ENCODE results near the gene CDKN2B. TPM values are rescaled to one million over a fixed set of nuclear protein-coding genes. Genes with fewer than 3 reads are reported as not detected.

Gene CDKN2B
- total RNA-seq, 4 donors from 2014 or later: 0.83 to 11.8 (median 2.9) TPM

DNA sequence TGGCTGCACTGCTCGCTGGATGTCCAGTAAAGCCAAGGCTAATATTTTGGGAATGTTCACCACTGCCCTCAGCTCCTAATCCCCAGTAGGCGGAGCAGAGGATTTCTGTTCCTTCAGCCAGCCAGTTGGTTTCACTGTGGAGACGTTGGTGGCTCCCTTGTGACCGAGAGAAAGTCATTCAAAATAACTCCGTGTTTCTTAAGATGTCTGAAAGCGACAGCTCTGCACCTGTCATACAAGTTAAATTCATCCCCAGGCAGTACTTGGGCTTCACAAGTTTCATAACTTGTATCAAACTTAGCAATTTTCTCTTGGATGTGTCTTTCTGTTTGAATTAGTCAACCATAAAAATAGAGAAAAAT, 382 bp upstream of the CDKN2B start:
- DNase-seq: no peak
- Histone ChIP-seq H3K4me3 (peak overlapping the region; percentile 58 to 59), H3K9me3 (no peaks in the 10 kb centered on the region), H3K36me3 (no peaks in the 10 kb centered on the region), H3K4me1 (no peaks in the 10 kb centered on the region), H3K27ac (peak overlapping the region in 1 of 2 donors; percentile 86), H3K27me3 (peaks cover 0 to 8% of the 10 kb centered on the region in 2 donors)
- intact Hi-C loops (cut with DNase I; ENCODE audit: low total_unique reads): no loop called here
- TF ChIP-seq POLR2A (IDR thresholded peaks at IDR 0.05) (no peak), CTCF (IDR thresholded peaks at IDR 0.05) (no peak)

- intact Hi-C loops (cut with DNase I; ENCODE audit: low total_unique reads): no loop called here
- H3K27me3 ChIP-seq: peaks cover 0 to 8% of the 10 kb centered on the region in 2 donors
These were observed 755 bp downstream of the CDKN2B start for GRCh38 chr9:22008384-22008716.

GRCh38 chr9:22005702-22006606, 3.2 kb downstream of the CDKN2B start:
- intact Hi-C loops (cut with DNase I; ENCODE audit: low total_unique reads): no loop called here
- peaks cover 0 to 8% of the 10 kb centered on the region in 2 donors for H3K27me3 ChIP-seq
- H3K9me3 ChIP-seq: no peaks in the 10 kb centered on the region
- no peak overlapping the region for H3K4me3 ChIP-seq
- no peak overlapping the region for H3K27ac ChIP-seq
- DNase-seq: no peak
- no peaks in the 10 kb centered on the region for H3K4me1 ChIP-seq
- TF ChIP-seq CTCF (IDR thresholded peaks at IDR 0.05): no peak
- no peak for TF ChIP-seq POLR2A (IDR thresholded peaks at IDR 0.05)
- H3K36me3 ChIP-seq: no peaks in the 10 kb centered on the region

More at GRCh38 chr9:22008384-22008716, 755 bp downstream of the CDKN2B start:
- no peaks in the 10 kb centered on the region for H3K36me3 ChIP-seq
- peak overlapping the region; percentile 58 to 59 for H3K4me3 ChIP-seq
- no peaks in the 10 kb centered on the region for H3K9me3 ChIP-seq
- no peaks in the 10 kb centered on the region for H3K4me1 ChIP-seq
- H3K27ac ChIP-seq: peak overlapping the region; percentile 77 to 86
- DNase-seq: no peak
- no peak for TF ChIP-seq CTCF (IDR thresholded peaks at IDR 0.05)
- no peak for TF ChIP-seq POLR2A (IDR thresholded peaks at IDR 0.05)

DNA sequence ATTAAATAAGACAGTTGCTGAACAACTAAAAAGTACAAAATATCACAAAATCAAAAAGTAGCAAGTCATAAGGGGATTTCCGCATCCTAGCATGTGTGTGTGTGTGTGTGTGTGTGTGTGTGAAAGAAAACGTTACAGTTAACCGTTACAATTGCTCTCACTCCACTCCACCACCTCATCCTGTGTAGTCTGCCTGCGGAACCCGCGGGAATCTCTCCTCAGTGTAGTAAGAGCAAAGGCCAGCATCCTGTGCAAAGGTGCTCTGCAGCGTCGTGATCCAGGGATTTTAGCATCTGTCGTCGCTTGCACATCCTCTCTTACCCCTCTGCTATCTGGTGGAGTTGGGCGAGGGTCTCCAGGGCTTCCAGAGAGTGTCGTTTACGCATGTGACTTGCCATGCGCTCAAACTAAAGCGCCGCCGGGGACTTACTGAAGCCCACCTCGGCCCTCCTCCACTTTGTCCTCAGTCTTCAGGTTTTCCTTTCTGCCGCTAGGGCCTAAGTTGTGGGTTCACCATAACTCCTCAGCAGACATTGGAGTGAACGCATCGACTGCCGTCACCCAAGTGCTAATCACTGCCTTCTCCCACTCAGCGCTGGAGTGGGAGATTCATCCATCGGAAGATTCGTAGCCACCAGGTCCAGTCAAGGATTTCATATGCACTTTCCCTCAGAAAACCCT, 3.9 kb downstream of the CDKN2B start:
- DNase-seq: no peak
- H3K27me3 ChIP-seq: peaks cover 0 to 8% of the 10 kb centered on the region in 2 donors
- TF ChIP-seq POLR2A (IDR thresholded peaks at IDR 0.05): no peak
- TF ChIP-seq CTCF (IDR thresholded peaks at IDR 0.05): no peak

DNA sequence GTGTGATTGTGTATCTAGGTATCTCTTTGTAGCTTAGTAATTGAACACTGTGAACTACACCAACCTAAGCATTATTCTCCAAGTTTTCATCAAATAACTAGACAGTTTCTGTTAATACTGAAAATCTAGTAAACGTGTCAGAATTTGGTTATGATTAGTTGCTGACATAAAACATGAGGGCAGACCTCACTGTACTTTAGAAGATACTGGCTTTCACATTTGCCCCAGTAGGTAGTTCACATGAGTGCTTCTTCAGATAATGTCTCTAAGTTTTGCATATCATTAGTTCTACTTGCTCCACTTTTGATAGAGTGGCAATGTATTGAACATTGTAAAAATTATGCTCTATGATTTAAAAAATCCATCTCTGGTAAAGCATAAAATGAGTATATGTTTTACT, 7.1 kb downstream of the CDKN2B start:
- Histone ChIP-seq H3K36me3 (no peaks in the 10 kb centered on the region), H3K9me3 (no peaks in the 10 kb centered on the region), H3K4me3 (no peak overlapping the region), H3K27ac (no peak overlapping the region), H3K4me1 (no peaks in the 10 kb centered on the region), H3K27me3 (no peaks in the 10 kb centered on the region)
- no peak for DNase-seq
- TF ChIP-seq POLR2A (IDR thresholded peaks at IDR 0.05): no peak
- TF ChIP-seq CTCF (IDR thresholded peaks at IDR 0.05): no peak
- intact Hi-C loops (cut with DNase I; ENCODE audit: low total_unique reads): no loop called here

More for the DNA sequence above, 3.9 kb downstream of the CDKN2B start:
- Histone ChIP-seq H3K36me3 (no peaks in the 10 kb centered on the region), H3K9me3 (no peaks in the 10 kb centered on the region), H3K27ac (no peak overlapping the region), H3K4me1 (no peaks in the 10 kb centered on the region), H3K4me3 (no peak overlapping the region)
- intact Hi-C loops (cut with DNase I; ENCODE audit: low total_unique reads): no loop called here
